ENCODE measurements around the gene MLH1.
"Not testable (repeated sequence)": the region's sequence is repeated elsewhere in the genome, so short reads cannot be mapped to it uniquely, and the experiment has no call there.

Gene MLH1

GRCh38 chr3:37039161-37039846 is 46.0 kb downstream of the MLH1 start:
- no peak for FAIRE-seq

- FAIRE-seq, result no peak
Observed at GRCh38 chr3:37040231-37040630, 46.9 kb downstream of the MLH1 start.

- FAIRE-seq, result no peak
Observed at GRCh38 chr3:37041546-37042195, 48.4 kb downstream of the MLH1 start.

GRCh38 chr3:37042712-37043111 is 49.4 kb downstream of the MLH1 start:
- not testable (repeated sequence) for FAIRE-seq

- FAIRE-seq, result no peak
Observed at GRCh38 chr3:37050282-37050681, 57.0 kb downstream of the MLH1 start.

GRCh38 chr3:37052860-37053259 is 59.5 kb downstream of the MLH1 start:
- no peak for FAIRE-seq

GRCh38 chr3:37053337-37053736 is 60.0 kb downstream of the MLH1 start:
- FAIRE-seq, result no peak

- no peak for FAIRE-seq
Observed at GRCh38 chr3:37053753-37054152, 60.4 kb downstream of the MLH1 start.

- FAIRE-seq, result no peak
Observed at GRCh38 chr3:37054370-37054769, 61.1 kb downstream of the MLH1 start.

- not testable (repeated sequence) for FAIRE-seq
Observed at GRCh38 chr3:37055077-37055476, 61.8 kb downstream of the MLH1 start.

- FAIRE-seq, result no peak
Observed at GRCh38 chr3:37056826-37057225, 63.5 kb downstream of the MLH1 start.

- no peak for FAIRE-seq
Observed at GRCh38 chr3:37058117-37058516, 64.8 kb downstream of the MLH1 start.

GRCh38 chr3:37064747-37065146 is 71.4 kb downstream of the MLH1 start:
- FAIRE-seq, result no peak

- FAIRE-seq, result no peak
Observed at GRCh38 chr3:37067577-37067976, 74.3 kb downstream of the MLH1 start.

GRCh38 chr3:37068031-37068430 is 74.7 kb downstream of the MLH1 start:
- FAIRE-seq, result no peak

GRCh38 chr3:37071921-37072320 is 78.6 kb downstream of the MLH1 start:
- no peak for FAIRE-seq

GRCh38 chr3:37072892-37073291 is 79.6 kb downstream of the MLH1 start:
- no peak for FAIRE-seq

GRCh38 chr3:37074178-37074577 is 80.9 kb downstream of the MLH1 start:
- no peak for FAIRE-seq

GRCh38 chr3:37075955-37076354 is 82.6 kb downstream of the MLH1 start:
- FAIRE-seq, result no peak

GRCh38 chr3:37082317-37082716 is 89.0 kb downstream of the MLH1 start:
- no peak for FAIRE-seq

- FAIRE-seq, result no peak
Observed at GRCh38 chr3:37086918-37087317, 93.6 kb downstream of the MLH1 start.

GRCh38 chr3:37087870-37088269 is 94.6 kb downstream of the MLH1 start:
- no peak for FAIRE-seq

- no peak for FAIRE-seq
Observed at GRCh38 chr3:37092484-37092883, 99.2 kb downstream of the MLH1 start.

GRCh38 chr3:37093481-37093880 is 100.2 kb downstream of the MLH1 start:
- no peak for FAIRE-seq

GRCh38 chr3:37094636-37095035 is 101.3 kb downstream of the MLH1 start:
- FAIRE-seq, result no peak
